HCT116 (cell line): Measurements from ENCODE around the gene ZMAT3. TPM values are rescaled to one million over a fixed set of nuclear protein-coding genes. Genes with fewer than 3 reads are reported as not detected.

Experiments used
- ATAC-seq: fragments of 200-7000 bp; cut with Tn5 transposase; 2 replicates; pipeline ENCODE4 v1.9.1; 2020; ENCODE audit warnings: mild to moderate bottlenecking, moderate library complexity
- BruUV-seq: library from RNA; stranded (reverse); fragments of 400-500 nt; replicated peaks from 2 replicates; lab custom pipeline; 2021; lab: Mats Ljungman, UMichigan
- CTCF ChIA-PET: fragments of 300-600 bp; sonication (Branson Sonifier 250); formaldehyde crosslinking; loops from one replicate; lab custom pipeline; 2021; ENCODE audit warnings: antibody characterized with exemption; lab: Charles Lee
- POLR2A ChIA-PET: fragments of 300-600, 350-600 bp; sonication (Branson Sonifier 250); formaldehyde crosslinking; loops from one replicate; lab custom pipeline; 2021; ENCODE audit warnings: antibody characterized with exemption; lab: Charles Lee
- RAD21 ChIA-PET, 2 experiments: fragments of 300-600 bp; sonication (Branson Sonifier 250); formaldehyde crosslinking; loops; one replicate each; lab custom pipeline; 2023; ENCODE audit warnings: low total read pairs in 2 of 2; ENCODE audit not compliant: uncharacterized antibody in 2 of 2, unreplicated experiment in 2 of 2, low non-redundant PET in 1 of 2; lab: Charles Lee
- DNase-seq: peaks from one replicate; pipeline ENCODE4 v3.0.0-alpha.2; 2010; ENCODE audit warnings: low read depth, low spot score
- H2AFZ ChIP-seq: fragments of 200-600 bp; shearing (Covaris generic), sonication (generic); 2 replicates; pipeline ENCODE4 v1.6.1; 2017; ENCODE audit warnings: low read depth, mixed run types, mixed read lengths, antibody characterized with exemption, low read length; ENCODE audit not compliant: poor library complexity, severe bottlenecking
- H3K27ac ChIP-seq: 2 replicates; pipeline ENCODE4 v1.5.1; 2012; ENCODE audit warnings: low read depth, low read length
- H3K27me3 ChIP-seq: fragments of 200-600 bp; sonication (generic); 2 replicates; pipeline ENCODE4 v1.6.1; 2016; ENCODE audit warnings: mixed run types, low read length, mixed read lengths; ENCODE audit not compliant: insufficient read depth
- H3K36me3 ChIP-seq, 2 experiments: fragments of 200-500 bp in 1 of 2; fragments of 200-600 bp in 1 of 2; sonication (Bioruptor generic) in 1 of 2; sonication (generic) in 1 of 2; 2 replicates each; pipeline versions ENCODE4 v1.5.1 to v1.6.1; 2014 to 2016; ENCODE audit warnings: low read length in 2 of 2, inconsistent platforms in 1 of 2, mixed read lengths in 1 of 2, mixed run types in 1 of 2; ENCODE audit not compliant: insufficient read depth in 2 of 2, control insufficient read depth in 1 of 2
- H3K4me1 ChIP-seq, 2 experiments: fragments of 200-600 bp in 1 of 2; sonication (generic) in 1 of 2; 2 replicates each; pipeline versions ENCODE4 v1.5.1 to v1.6.1; 2012 to 2017; ENCODE audit warnings: low read length in 2 of 2, inconsistent platforms in 1 of 2, mild to moderate bottlenecking in 1 of 2, mixed read lengths in 1 of 2, mixed run types in 1 of 2, moderate library complexity in 1 of 2; ENCODE audit not compliant: insufficient read depth in 2 of 2, control insufficient read depth in 1 of 2
- H3K4me2 ChIP-seq: fragments of 200-600 bp; sonication (generic); 2 replicates; pipeline ENCODE4 v1.6.1; 2017; ENCODE audit warnings: mixed run types, low read length, mixed read lengths
- H3K4me3 ChIP-seq, 2 experiments: fragments of 200-600 bp in 1 of 2; sonication (generic) in 1 of 2; replicated peaks in 1 of 2; 2 replicates each; pipeline ENCODE4 v1.5.1; 2011 to 2016; ENCODE audit warnings: low read length in 2 of 2, control low read depth in 1 of 2, low read depth in 1 of 2, mild to moderate bottlenecking in 1 of 2, mixed read lengths in 1 of 2, mixed run types in 1 of 2
- H3K79me2 ChIP-seq: fragments of 200-600 bp; sonication (generic); 2 replicates; pipeline ENCODE4 v1.6.1; 2017; ENCODE audit warnings: mild to moderate bottlenecking, mixed run types, low read length, moderate library complexity, mixed read lengths; ENCODE audit not compliant: insufficient read depth
- H3K9ac ChIP-seq: fragments of 200-600 bp; sonication (generic); 2 replicates; pipeline ENCODE4 v1.6.1; 2016; ENCODE audit warnings: low read length, mixed read lengths
- H3K9me2 ChIP-seq: fragments of 200-600 bp; sonication (generic), shearing (Covaris generic); 2 replicates; pipeline ENCODE4 v1.6.1; 2017; ENCODE audit warnings: mixed run types, mild to moderate bottlenecking, moderate library complexity; ENCODE audit not compliant: insufficient read depth
- H3K9me3 ChIP-seq, 2 experiments: fragments of 200-500 bp in 1 of 2; fragments of 200-600 bp in 1 of 2; sonication (Bioruptor generic) in 1 of 2; sonication (generic) in 1 of 2; 2 replicates each; pipeline ENCODE4 v1.6.1; 2014 to 2017; ENCODE audit warnings: low read length in 2 of 2, mixed read lengths in 2 of 2, inconsistent platforms in 1 of 2, low read depth in 1 of 2, mild to moderate bottlenecking in 1 of 2, mixed run types in 1 of 2, moderate library complexity in 1 of 2; ENCODE audit not compliant: control insufficient read depth in 1 of 2, insufficient read depth in 1 of 2
- H4K20me1 ChIP-seq: fragments of 200-600 bp; sonication (generic), shearing (Covaris generic); 2 replicates; pipeline ENCODE4 v1.6.1; 2017; ENCODE audit warnings: mixed run types, mild to moderate bottlenecking, moderate library complexity; ENCODE audit not compliant: insufficient read depth
- CBX3 ChIP-seq: IDR thresholded peaks from 2 replicates; pipeline ENCODE4 v1.6.1; 2012; ENCODE audit warnings: low read depth
- CEBPB ChIP-seq: IDR thresholded peaks from 2 replicates; pipeline ENCODE4 v1.6.1; 2012; ENCODE audit warnings: low read depth
- EGR1 ChIP-seq: IDR thresholded peaks from 2 replicates; pipeline ENCODE4 v1.6.1; 2012; ENCODE audit warnings: low read depth
- EZH2phosphoT487 ChIP-seq: fragments of 200-600 bp; IDR thresholded peaks from 2 replicates; pipeline ENCODE4 v1.6.1; 2018; ENCODE audit warnings: antibody characterized with exemption, borderline replicate concordance
- FOSL1 ChIP-seq: IDR thresholded peaks from 2 replicates; pipeline ENCODE4 v1.6.1; 2012; ENCODE audit warnings: low read depth
- JUND ChIP-seq: IDR thresholded peaks from 2 replicates; pipeline ENCODE4 v1.6.1; 2012
- POLR2A ChIP-seq: IDR thresholded peaks from 2 replicates; pipeline ENCODE4 v1.7.0; 2011; ENCODE audit warnings: borderline replicate concordance; ENCODE audit not compliant: insufficient read depth, insufficient read length; ENCODE audit errors: extremely low read depth
- SIN3A ChIP-seq: IDR thresholded peaks from 2 replicates; pipeline ENCODE4 v1.6.1; 2012; ENCODE audit warnings: low read depth
- SRF ChIP-seq: IDR thresholded peaks from 2 replicates; pipeline ENCODE4 v1.6.1; 2012; ENCODE audit warnings: low read depth
- intact Hi-C: fragments of 100-400 bp; cut with micrococcal nuclease; formaldehyde crosslinking; loops from 2 replicates; pipeline ENCODE4 v1.10.0; 2022
- total RNA-seq: library from RNA; stranded (reverse); gene quantifications from one replicate; pipeline ENCODE4 v1.2.1, GENCODE V29; 2021; ENCODE audit not compliant: unreplicated experiment
- TF ChIP-seq, protein P1 (sequence below): IDR thresholded peaks from 2 replicates; pipeline ENCODE4 v1.6.1; 2012; ENCODE audit warnings: low read depth

ZMAT3 gene
- total RNA-seq, 1 experiment from 2014 or later = 12.1 TPM

DNA sequence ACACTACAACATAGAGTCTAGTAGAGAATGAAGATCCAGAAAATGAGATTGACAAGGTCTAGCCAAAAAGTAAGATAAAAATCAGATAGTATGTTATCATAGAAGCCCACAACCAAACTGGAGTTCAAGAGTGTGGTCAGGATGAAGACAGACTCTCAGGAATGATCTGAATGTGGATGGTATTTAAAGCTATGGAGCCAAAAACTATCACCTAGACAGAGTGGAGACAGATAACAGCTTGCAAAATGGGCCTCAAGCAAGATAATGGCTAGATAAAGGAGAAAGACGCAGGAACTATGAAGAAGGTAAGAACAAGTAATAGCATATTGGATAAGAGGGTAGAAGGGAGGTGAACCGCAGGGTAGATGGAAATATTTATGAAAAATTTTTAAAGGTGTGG, 35.4 kb downstream of the ZMAT3 start:
- no peaks in the 10 kb centered on the region for H3K9me2 ChIP-seq
- ChIA-PET POLR2A (no interaction called here), RAD21 (no interaction called here), CTCF (no interaction called here)
- DNase-seq = no peak
- no peak overlapping the region for H3K4me3 ChIP-seq
- ATAC-seq = no peak
- no peaks in the 10 kb centered on the region for H4K20me1 ChIP-seq
- no peak overlapping the region for H2AFZ ChIP-seq
- TF ChIP-seq EZH2phosphoT487 (no peak), FOSL1 (no peak), SIN3A (no peak), POLR2A (no peak), JUND (no peak), CBX3 (no peak), SRF (no peak), CEBPB (no peak), EGR1 (no peak)
- TF ChIP-seq, protein P1, sequence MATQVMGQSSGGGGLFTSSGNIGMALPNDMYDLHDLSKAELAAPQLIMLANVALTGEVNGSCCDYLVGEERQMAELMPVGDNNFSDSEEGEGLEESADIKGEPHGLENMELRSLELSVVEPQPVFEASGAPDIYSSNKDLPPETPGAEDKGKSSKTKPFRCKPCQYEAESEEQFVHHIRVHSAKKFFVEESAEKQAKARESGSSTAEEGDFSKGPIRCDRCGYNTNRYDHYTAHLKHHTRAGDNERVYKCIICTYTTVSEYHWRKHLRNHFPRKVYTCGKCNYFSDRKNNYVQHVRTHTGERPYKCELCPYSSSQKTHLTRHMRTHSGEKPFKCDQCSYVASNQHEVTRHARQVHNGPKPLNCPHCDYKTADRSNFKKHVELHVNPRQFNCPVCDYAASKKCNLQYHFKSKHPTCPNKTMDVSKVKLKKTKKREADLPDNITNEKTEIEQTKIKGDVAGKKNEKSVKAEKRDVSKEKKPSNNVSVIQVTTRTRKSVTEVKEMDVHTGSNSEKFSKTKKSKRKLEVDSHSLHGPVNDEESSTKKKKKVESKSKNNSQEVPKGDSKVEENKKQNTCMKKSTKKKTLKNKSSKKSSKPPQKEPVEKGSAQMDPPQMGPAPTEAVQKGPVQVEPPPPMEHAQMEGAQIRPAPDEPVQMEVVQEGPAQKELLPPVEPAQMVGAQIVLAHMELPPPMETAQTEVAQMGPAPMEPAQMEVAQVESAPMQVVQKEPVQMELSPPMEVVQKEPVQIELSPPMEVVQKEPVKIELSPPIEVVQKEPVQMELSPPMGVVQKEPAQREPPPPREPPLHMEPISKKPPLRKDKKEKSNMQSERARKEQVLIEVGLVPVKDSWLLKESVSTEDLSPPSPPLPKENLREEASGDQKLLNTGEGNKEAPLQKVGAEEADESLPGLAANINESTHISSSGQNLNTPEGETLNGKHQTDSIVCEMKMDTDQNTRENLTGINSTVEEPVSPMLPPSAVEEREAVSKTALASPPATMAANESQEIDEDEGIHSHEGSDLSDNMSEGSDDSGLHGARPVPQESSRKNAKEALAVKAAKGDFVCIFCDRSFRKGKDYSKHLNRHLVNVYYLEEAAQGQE = no peak
- peaks cover 9 to 15% of the 10 kb centered on the region in 2 experiments for H3K4me1 ChIP-seq
- no peaks in the 10 kb centered on the region for H3K9me3 ChIP-seq
- no peak overlapping the region for H3K9ac ChIP-seq
- no TSS peak for BruUV-seq
- no peaks in the 10 kb centered on the region for H3K36me3 ChIP-seq
- no peaks in the 10 kb centered on the region for H3K27me3 ChIP-seq
- no peak overlapping the region for H3K27ac ChIP-seq
- no peak overlapping the region for H3K4me2 ChIP-seq
- 0 out of 2 replicates have a peak, but pooled peaks cover 4% of the 10 kb centered on the region for H3K79me2 ChIP-seq
- intact Hi-C loops = no loop called here
